Measurements from ENCODE around the gene OGFR.

OGFR gene

DNA sequence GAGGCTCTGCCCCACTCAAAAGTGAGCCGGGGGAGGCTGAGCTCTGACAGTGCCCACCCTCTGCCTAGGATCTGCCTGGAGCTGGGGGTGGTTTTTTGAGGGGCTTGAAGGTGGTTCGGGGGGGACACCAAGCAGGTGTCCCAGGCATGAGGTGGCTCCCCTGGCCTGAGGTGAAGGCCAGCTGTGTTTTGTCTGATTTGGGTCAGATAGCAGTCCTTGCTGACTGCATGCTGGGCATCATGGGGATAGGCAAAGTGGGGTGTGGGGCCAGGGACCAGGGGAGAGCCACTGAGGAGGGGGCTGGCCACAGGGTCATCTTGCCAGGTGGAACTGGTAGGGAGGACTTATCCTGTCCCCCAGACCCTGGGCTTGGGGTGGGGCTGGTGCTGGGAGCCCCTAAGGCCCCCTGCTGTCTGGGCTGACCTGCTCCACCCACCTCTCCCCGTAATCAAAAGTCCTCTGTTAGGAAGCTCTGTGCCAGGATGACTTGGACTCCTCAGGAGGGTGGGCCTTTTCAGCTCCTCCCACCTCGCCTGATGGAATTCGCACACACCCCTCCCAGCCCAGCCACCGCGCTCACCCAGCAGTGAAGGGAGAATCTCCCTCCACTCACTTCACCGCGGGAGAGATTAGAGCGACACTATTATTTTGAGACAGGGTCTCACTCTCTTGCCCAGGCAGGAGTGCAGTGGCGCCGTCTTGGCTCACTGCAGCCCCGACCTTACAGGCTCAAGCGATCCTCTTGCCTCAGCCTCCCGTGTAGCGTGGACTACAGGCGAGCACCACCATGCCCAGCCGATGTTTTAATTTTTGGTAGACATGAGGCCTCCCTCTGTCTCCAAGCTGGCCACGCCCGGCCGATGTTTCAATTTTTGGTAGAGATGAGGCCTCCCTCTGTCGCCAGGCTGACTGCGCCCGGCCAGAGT is 10.7 kb downstream of the OGFR start:
- DNase-seq (ENCODE audit: low read depth in 2 of 2), result no peak

DNA sequence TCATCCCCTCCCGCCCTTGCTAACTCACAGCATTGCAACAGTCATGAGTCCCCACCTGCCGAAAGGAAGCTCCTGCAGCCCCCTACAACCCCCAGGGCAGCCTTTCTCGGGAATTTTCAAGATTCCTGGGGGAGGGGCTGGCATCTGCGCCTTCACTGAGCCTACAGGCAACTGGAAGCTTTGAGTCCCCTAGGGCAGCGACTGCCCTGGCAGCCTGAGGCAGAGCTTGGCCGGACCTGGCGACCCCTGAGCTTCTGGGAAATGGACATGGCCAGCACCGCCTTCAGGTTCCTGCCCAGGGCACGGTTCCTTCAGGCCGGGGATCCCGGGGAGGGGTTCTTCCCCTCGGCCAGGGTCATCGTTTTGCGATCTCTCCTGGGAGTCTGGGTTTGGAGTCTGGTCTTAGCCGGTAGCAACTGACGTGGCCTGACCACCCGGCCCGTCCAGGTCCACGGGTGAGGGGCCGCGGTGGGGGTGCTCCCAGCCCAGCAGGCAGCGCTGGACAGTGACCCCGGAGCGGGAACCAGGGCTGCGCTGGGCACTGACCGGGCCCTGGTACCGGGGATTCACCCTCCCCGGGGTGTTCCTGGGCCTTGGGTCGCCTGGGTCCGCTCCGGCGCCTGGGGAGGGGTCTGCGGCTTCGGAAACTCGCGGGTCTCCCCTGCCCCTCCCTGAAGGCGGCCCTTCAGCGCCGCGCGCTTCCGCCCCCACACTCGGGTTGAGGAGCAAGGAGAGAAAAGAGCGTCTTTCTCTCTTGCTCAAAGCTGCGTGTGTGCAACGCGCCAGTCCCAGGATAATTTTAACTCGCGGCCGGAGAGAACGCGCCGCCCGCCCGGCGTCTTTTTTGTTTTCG is 11.6 kb downstream of the OGFR start:
- DNase-seq (ENCODE audit: low read depth in 2 of 2), result no peak

DNA sequence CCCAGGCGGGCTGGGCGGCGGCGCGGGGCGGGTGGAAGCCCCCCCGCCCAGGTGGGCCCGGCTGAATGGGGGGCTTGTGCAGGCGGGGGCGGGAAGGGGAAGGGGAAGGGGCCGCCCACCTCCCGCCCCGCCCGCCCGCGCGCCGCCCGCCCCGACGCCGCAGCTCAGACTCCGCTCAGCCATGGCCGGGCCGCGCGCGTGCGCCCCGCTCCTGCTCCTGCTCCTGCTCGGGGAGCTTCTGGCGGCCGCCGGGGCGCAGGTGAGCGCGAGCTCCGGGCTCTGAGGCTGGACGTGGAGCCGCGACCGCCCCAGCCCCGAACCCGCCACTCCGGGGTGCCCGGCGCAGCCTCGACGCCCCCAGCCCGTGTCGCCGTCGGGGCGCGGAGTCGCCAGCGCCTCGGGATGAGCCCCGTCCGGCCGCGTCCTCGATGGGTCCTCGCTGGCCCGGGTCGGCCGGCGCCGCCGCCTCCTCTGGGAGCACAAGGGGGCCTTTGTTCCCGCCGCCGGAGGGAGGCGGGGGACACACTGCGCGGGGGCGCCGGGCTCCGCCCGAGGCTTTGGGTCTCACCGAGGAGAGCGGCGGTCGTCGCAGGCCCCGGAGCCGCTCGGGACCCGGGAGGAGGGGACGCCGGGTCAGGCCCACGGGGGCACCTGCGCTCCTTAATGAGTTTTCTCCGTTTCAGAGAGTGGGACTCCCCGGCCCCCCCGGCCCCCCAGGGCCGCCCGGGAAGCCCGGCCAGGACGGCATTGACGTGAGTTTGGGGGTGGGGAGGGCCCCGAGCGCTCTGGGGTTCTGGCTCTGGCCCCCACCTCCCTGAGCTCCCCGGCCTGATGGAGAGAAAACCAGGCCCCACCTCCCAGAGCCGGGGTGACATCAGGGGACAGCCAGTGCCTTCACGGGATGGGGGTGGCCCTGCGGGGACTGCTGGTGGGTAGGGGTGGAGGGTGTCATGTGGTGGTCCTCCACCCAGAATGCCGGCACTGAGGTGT is 12.5 kb downstream of the OGFR start, which contains the start of gene COL9A3:
TSS of gene COL9A3 (plus strand) at position 167 of the 990 bp plus-strand sequence. CDS start at position 182, 15 bp downstream.
- DNase-seq (ENCODE audit: low read depth in 2 of 2), result no peak

DNA sequence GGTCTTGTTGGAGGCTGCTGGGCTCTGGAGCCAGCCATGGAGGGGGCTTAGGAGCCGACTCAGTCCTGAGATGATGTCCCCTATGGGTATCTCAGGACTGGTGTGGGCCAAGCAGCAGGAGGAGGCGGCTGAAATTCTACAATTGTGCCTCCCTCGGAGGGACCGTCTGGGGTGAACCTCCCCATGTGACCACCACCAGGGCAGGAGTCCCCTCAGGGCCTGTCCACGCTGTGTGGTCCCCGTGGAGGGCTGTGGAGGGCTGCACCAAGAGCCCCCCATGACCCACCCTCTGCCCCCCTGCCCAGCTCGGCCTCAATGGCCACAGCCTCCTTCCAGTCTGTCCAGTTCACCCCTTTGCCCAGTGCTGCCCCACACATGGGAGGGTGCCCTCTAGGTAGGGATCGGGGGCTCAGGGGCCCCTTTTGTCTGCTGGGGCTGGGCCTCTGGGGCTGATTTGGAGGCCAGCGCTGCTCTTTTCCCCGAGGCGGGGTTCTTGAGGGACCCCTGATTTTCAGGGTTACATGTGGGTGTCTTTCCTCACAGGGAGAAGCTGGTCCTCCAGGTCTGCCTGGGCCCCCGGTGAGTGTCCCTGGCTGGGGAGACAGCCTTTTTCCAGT is 13.4 kb downstream of the OGFR start:
- no peak for DNase-seq (ENCODE audit: low read depth in 2 of 2)

DNA sequence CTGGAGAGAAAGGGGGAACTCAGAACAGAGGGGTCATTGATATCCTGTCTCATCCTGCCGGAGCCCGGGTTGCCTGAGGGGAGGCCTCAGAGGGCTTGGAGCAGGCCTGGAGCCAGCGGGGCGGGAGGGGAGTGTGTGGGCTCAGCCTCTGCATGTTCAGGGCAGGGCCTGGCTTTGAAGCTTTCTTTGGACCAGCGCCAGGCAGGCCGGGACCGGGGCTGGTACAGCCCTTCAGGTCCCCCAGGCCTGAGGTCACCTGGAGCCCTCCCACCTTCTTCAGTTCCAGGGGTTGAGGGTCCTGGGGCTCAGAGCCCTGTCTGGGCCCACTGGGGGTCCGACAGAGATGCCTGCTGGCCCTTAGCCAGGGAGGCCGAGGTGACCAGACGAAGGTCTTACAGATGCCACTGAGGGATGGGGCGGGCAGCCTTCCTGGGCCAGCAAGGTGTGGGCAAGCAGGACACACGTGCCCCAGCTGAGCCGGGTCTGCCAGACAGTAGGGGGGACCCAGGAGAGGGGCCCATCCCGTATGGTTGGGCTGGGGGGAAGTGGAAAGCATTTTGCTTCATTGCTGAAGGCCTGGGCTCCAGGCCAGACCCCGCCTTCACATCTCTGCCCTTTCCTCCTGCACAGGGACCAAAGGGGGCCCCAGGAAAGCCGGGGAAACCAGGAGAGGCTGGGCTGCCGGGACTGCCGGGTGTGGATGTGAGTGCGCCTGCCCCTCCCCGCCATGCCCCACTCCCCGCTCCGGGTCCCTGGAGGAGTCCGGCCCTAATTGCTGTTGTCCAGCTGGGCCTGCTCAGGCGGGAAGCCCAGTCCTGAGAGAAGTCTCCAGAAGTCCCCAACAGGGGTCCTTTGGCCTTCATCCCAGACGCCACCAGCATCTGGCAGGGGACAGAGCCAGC is 14.2 kb downstream of the OGFR start:
- DNase-seq (ENCODE audit: low read depth in 2 of 2), result no peak

DNA sequence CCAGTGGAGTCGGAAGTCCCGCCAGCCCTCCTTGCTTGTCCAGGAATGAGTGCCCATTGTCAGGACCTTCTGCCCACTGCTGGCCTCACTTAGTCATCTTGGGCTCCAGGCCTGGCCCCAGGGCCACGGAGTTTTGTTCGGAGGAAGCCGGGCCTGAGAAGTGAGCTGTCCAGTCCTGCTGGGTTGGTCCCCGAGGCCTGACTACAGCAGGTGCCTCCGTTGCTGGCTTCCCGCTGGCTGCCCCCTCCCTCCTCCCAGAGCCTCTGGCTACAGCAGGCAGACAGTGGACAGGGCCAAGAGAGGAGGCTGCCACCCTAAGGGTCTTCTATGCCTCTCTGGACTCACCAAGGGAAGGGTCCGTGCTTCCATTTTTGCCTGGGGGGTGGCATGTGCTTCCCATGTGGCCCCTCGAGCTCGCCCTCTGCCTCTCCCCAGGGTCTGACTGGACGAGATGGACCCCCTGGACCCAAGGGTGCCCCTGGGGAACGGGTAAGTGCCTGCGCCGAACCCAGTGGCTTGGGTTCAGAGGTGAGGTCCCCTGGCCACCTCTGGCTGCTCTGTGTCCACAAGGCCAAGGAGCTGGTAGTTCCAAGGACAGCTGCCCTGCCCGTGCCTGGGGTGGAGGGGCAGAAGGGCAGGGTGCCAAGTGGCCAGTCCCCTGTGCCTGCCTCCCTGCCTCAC is 15.0 kb downstream of the OGFR start:
- DNase-seq (ENCODE audit: low read depth in 2 of 2), result no peak

DNA sequence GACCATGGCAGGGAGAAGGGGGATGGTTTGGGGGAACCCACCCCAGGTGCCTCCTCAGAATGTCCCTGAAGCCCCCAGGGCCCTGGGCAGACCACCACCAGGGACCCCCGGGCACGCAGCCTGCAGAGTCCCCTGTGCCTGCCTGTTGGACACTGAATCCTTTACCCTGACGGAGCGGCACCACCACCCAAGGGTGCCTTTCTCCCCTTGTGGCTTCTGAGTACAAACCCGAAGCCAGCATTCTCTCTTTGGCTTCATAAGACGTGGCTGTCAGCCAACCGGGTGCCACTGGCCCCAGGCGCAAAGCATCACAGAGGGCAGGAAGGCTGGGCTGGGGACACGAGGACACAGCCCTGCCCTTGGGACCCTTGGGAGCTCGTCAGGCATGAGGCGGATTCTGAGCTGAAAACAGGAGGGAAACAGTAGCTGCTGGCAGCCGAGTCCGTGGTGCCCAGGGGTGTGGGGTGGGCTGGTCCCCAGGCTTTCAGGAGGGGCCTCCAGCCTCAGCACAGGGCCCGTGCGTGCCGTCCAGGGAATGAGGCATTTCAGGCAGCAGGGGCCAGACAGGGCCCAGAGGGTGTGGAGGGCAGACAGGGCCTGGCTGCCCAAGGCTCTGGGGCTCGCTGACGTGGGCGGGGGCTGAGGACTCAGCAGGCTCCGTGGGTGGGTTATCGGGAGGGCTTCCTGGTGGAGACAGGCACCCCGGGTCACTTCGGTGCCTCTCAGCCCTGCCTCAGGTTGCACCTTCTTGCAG is 15.8 kb downstream of the OGFR start:
- no peak for DNase-seq (ENCODE audit: low read depth in 2 of 2)

DNA sequence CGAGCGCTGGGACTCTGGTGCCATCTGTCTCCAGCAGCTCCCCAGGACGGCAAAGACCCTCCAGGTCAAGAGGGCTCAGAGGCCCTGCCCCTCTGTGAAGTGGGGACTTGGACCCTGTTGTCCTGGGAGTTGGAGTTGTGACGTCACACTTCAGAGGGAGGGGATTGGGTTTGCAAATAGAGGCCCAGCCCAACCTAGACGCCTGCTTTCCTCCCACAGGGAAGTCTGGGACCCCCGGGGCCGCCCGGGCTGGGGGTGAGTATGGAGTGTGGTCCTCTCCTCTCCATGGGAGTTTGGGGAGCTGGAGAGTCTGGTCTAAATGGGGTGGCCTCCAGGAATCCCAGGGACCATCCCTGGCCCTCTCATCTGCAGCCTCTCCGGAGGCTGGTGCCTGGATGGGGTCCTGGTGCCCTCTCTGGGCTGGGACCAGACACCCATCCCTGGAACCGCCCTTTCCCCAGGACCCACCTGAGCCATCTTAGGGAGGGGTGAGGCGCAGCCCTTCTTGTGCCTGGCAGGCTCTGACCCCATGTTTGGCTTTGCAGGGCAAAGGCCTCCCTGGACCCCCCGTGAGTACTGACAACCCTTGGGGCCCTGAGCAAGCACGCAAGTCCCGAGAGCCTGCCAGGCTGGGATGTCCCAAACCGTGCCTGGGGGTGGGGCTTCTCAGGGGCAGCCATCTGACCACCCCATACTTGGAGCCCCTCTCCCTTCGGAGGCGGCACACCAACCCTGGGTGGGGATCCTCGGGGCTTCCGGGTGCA is 16.5 kb downstream of the OGFR start:
- DNase-seq (ENCODE audit: low read depth in 2 of 2), result no peak

DNA sequence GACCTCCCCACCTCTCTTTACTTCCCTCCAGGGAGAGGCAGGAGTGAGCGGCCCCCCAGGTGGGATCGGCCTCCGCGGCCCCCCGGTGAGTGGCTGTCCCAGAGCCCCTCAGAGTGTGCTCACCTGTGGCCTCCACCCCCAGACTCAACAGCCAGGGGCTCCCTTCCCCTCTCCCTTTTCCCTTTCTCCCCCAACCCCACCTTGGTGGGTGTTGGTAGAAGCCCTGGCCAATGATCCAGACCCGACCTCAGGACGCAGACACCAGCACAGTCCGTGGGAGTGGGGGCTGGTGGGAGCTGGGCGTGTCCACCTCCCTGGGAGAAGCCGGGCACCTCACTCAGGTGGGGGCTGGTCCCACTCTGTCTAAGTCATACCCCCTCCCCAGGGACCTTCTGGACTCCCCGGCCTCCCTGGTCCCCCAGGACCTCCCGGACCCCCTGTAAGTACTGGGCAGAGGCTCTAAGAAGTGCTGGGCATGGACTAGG is 17.1 kb downstream of the OGFR start:
- no peak for DNase-seq (ENCODE audit: low read depth in 2 of 2)

DNA sequence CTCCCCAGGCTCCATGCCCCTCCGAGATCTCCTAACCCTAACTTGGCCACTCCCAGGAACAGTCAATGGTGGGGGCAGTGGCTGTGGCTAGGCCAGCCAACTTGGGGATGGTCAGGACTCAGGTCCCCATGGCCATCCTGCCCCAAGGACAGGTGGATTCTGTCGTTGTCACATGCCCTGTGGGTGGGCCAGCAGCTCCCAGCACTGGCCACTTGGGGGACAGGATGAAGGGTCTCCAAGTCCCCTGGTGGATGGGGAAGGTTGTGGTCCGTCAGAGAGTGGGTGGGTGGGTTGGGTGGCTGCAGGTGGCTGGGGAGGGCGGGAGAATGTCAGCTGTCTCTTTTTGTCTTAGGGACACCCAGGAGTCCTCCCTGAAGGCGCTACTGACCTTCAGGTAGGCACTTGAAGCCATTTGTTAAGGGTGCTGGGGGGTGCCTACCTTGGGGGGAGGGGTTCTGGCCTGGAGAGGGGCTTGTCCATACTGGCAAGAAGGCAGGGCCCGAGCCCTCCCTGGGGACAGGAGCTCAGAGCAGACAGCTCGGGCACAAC is 17.7 kb downstream of the OGFR start:
- no peak for DNase-seq (ENCODE audit: low read depth in 2 of 2)

DNA sequence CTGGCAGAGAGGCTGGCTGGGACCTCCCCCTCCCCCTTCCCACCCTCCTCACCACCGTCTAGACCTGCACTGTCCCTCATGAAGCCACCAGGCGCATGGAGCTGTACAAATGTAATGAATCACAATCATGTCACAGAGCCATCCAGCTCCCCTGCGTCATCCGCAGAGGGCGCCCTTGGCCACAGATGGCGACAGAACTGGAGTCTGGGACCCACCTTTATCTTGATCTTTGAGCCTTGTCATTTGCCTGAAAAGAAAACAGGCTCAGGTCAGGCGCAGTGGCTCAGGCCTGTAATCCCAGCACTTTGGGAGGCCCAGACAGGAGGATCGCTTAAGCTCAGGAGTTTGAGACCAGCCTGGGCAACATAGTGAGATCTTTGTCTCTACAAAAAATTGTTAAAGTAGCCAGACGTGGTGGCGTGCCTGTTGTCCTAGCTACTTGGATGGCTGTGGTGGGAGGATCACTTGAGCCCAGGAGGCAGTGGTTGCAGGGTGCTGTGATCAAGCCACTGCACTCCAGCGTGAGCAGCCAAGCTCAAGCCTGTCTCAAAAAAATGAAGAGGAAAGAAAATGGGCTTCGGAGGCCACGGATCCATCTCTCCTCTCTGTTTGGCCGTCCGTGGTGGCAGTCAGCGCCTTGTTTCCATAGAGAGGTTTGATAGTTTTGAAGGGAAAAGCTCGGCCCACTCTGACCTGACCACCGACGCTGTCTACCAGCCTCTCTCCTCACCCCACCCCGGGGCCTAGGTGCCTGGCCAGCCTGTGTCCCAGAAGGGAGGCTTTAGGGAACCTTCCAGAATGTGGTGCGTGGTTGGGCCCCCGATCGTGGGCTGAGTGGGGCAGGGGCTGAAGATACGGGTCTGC is 18.4 kb downstream of the OGFR start:
- DNase-seq (ENCODE audit: low read depth in 2 of 2), result no peak

DNA sequence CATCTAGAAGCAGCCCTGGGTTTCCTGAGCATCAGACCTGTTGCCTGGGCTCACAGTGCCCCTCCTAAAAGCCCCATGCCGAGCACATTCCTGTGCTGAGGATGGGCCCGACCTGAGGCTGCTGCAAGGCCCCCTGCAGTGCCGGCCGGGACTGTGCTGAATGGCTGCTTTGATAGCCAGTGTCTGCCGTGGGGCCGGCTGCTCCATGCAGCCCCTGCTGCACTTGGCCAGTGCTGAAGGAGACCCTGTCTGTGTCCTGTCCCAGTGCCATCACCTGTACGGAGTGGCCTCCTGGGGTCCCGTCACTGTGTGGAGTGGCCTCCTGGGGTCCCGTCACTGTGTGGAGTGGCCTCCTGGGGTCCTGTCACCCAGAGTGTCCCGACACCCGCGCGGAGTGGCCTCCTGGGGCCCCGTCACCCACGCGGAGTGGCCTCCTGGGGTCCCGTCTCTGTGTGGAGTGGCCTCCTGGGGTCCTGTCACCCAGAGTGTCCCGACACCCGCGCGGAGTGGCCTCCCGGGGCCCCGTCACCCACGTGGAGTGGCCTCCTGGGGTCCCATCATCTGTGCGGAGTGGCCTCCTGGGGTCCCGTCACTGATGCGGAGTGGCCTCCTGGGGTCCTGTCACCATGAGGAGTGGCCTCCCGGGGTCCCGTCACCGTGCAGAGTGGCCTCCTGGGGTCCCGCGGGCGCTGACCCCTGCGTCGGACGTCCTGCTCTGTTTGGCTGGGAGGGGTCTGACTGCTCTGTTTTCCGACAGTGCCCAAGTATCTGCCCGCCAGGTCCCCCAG is 19.2 kb downstream of the OGFR start:
- no peak for DNase-seq (ENCODE audit: low read depth in 2 of 2)

DNA sequence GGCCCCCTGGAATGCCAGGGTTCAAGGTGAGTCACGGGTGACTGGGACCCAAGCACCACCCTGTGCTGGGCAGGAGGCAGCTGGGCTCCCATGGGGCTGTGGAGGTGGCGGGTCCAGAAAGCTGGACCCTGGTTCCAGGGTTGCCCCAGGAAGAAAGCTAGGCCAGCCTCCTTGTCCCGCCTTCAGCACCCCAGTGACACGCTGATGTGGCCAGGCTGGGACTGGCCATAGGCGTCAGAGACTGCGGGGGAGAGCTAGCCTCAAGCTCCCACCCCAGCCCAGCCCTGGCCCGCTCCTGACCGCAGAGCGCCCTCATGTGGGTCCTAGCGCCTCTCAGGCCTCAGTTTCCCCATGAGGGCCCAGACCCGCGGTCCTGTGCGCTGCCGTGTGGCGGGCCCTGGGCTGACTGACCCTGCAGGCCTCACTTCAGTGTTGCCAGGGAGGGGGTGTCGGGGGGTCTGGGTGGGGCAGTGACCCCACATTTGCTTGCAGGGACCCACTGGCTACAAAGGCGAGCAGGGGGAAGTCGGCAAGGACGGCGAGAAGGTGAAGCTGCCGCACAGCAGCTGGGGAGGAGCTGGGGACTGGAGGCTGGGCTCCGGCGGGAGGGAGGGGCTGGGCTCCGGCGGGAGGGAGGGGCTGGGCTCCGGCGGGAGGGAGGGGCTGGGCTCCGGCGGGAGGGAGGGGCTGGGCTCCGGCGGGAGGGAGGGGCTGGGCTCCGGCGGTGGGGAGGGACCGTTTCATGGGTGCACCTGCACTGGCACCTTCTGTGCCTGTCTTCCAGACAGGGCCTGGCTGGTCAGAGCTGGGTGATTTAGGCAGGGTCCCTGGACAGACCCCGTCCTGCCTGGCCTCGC is 20.1 kb downstream of the OGFR start:
- no peak for DNase-seq (ENCODE audit: low read depth in 2 of 2)

DNA sequence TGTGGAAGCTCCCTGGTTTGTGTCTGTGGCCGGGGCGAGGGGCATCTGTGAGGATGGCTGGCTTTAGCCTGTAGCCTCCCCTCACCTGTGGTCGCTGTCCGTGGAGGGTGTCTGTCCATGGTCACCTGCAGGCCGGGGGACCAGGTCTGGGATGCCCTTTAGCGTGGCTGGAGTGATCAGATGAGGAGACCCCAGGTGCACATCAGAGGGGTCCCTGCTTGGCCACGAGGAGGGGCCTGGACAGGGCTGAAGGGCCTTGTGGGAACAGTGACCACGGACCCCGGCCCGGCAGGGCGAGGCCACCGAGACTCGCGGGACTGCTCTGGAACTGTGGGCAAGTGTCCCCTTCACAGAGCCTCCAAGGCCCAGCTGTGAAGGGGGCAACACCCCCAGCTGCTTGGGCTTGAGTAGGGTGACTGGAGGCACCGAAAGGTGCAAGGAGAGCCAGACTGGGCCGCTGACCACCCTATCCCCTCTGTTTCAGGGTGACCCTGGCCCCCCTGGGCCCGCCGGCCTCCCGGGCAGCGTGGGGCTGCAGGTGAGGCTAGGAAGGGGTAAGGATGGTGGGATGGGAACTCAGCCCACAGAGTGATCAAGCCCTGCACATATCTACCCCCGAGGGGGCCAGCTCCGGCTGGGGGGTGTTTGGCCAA is 20.8 kb downstream of the OGFR start:
- DNase-seq (ENCODE audit: low read depth in 2 of 2), result no peak
